Measurements from ENCODE around the gene SLAMF7. TPM values are rescaled to one million over a fixed set of nuclear protein-coding genes. Genes with fewer than 3 reads are reported as not detected.

SLAMF7 gene
- total and polyA plus RNA-seq, 10 of the 15 experiments (the other 5 are each of a cell fraction or from before 2014, with no cell fraction given): 66.6 to 284 (median 108) TPM

DNA sequence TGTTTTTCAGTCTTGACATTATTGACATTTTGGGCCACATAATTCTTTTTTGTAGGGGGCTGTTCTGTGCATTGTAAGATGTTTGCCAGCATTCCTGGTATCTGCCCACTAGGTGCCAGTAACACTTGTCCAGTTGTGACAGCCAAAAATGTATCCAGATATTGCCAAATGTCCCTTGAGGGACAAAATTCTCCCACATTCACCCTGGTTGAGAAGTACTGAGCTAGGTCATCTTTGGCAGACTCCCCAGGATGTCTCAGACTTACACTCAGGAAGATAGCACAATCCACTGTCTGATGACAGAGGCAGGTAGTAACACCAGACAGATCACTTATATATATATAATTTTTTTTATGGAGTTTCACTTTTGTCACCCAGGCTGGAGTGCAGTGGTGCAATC, 33.3 kb upstream of the SLAMF7 start (continued):
- TF ChIP-seq, protein P1, sequence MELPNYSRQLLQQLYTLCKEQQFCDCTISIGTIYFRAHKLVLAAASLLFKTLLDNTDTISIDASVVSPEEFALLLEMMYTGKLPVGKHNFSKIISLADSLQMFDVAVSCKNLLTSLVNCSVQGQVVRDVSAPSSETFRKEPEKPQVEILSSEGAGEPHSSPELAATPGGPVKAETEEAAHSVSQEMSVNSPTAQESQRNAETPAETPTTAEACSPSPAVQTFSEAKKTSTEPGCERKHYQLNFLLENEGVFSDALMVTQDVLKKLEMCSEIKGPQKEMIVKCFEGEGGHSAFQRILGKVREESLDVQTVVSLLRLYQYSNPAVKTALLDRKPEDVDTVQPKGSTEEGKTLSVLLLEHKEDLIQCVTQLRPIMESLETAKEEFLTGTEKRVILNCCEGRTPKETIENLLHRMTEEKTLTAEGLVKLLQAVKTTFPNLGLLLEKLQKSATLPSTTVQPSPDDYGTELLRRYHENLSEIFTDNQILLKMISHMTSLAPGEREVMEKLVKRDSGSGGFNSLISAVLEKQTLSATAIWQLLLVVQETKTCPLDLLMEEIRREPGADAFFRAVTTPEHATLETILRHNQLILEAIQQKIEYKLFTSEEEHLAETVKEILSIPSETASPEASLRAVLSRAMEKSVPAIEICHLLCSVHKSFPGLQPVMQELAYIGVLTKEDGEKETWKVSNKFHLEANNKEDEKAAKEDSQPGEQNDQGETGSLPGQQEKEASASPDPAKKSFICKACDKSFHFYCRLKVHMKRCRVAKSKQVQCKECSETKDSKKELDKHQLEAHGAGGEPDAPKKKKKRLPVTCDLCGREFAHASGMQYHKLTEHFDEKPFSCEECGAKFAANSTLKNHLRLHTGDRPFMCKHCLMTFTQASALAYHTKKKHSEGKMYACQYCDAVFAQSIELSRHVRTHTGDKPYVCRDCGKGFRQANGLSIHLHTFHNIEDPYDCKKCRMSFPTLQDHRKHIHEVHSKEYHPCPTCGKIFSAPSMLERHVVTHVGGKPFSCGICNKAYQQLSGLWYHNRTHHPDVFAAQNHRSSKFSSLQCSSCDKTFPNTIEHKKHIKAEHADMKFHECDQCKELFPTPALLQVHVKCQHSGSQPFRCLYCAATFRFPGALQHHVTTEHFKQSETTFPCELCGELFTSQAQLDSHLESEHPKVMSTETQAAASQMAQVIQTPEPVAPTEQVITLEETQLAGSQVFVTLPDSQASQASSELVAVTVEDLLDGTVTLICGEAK (IDR thresholded peaks at IDR 0.05; ENCODE audit: borderline replicate concordance): no peak
- TF ChIP-seq, protein P2, sequence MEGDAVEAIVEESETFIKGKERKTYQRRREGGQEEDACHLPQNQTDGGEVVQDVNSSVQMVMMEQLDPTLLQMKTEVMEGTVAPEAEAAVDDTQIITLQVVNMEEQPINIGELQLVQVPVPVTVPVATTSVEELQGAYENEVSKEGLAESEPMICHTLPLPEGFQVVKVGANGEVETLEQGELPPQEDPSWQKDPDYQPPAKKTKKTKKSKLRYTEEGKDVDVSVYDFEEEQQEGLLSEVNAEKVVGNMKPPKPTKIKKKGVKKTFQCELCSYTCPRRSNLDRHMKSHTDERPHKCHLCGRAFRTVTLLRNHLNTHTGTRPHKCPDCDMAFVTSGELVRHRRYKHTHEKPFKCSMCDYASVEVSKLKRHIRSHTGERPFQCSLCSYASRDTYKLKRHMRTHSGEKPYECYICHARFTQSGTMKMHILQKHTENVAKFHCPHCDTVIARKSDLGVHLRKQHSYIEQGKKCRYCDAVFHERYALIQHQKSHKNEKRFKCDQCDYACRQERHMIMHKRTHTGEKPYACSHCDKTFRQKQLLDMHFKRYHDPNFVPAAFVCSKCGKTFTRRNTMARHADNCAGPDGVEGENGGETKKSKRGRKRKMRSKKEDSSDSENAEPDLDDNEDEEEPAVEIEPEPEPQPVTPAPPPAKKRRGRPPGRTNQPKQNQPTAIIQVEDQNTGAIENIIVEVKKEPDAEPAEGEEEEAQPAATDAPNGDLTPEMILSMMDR (IDR thresholded peaks at IDR 0.05 in 2 of 3, conservative IDR thresholded peaks at IDR 0.05 in 1 of 3; ENCODE audit: control insufficient read depth in 2 of 3, extremely low read depth in 1 of 3, insufficient read depth in 1 of 3, low read depth in 3 of 3, low read length in 3 of 3): peak; percentile 17 to 22 (median 18); a peak in 3 of 6 replicates
- peak; percentile 22 for TF ChIP-seq MEF2B (IDR thresholded peaks at IDR 0.05; ENCODE audit: partially characterized antibody, poor library complexity, severe bottlenecking)
- no peak for TF ChIP-seq PML (IDR thresholded peaks at IDR 0.05; ENCODE audit: low read length)
- TF ChIP-seq SMARCA5 (IDR thresholded peaks at IDR 0.05): 0 out of 2 replicates have a peak, but pooled peaks have one; percentile 26
- TF ChIP-seq, protein P3, sequence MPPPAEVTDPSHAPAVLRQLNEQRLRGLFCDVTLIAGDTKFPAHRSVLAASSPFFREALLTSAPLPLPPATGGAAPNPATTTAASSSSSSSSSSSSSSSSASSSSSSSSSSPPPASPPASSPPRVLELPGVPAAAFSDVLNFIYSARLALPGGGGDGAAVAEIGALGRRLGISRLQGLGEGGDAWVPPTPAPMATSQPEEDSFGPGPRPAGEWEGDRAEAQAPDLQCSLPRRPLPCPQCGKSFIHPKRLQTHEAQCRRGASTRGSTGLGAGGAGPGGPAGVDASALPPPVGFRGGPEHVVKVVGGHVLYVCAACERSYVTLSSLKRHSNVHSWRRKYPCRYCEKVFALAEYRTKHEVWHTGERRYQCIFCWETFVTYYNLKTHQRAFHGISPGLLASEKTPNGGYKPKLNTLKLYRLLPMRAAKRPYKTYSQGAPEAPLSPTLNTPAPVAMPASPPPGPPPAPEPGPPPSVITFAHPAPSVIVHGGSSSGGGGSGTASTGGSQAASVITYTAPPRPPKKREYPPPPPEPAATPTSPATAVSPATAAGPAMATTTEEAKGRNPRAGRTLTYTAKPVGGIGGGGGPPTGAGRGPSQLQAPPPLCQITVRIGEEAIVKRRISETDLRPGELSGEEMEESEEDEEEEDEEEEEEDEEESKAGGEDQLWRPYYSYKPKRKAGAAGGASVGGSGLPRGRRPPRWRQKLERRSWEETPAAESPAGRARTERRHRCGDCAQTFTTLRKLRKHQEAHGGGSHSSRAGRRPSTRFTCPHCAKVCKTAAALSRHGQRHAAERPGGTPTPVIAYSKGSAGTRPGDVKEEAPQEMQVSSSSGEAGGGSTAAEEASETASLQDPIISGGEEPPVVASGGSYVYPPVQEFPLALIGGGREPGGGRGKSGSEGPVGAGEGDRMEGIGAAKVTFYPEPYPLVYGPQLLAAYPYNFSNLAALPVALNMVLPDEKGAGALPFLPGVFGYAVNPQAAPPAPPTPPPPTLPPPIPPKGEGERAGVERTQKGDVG (CRISPR knock-in tag; IDR thresholded peaks at IDR 0.05): no peak
- no peak for TF ChIP-seq POU2F2 (IDR thresholded peaks at IDR 0.05; ENCODE audit: borderline replicate concordance, low read depth, low read length)
- TF ChIP-seq KLF5 (IDR thresholded peaks at IDR 0.05; ENCODE audit: partially characterized antibody): no peak
- TF ChIP-seq HDAC2 (IDR thresholded peaks at IDR 0.05): no peak

Measured in GM12878 (cell line).